Activated gamma-delta T cell treated with Interleukin-2 at 50 U/mL for 16 hours (primary cell): ENCODE data around the gene WDR86.

Source experiments
- DNase-seq: peaks from one replicate; pipeline ENCODE4 v3.0.0-alpha.2; 2020

Gene WDR86

GRCh38 chr7:151405588-151405987 lies 4.2 kb downstream of the WDR86 start:
- no peak for DNase-seq

- DNase-seq, result no peak
These were observed 4.8 kb downstream of the WDR86 start for GRCh38 chr7:151405056-151405455.

GRCh38 chr7:151404216-151405011 lies 5.4 kb downstream of the WDR86 start:
- no peak for DNase-seq

- no peak for DNase-seq
These were observed 6.1 kb downstream of the WDR86 start for GRCh38 chr7:151403764-151404163.

GRCh38 chr7:151402029-151402835 lies 7.6 kb downstream of the WDR86 start:
- DNase-seq, result no peak

- DNase-seq, result no peak
These were observed 9.1 kb downstream of the WDR86 start for GRCh38 chr7:151400626-151401315.

GRCh38 chr7:151399906-151400305 lies 9.9 kb downstream of the WDR86 start:
- no peak for DNase-seq

- DNase-seq, result no peak
These were observed 10.6 kb downstream of the WDR86 start for GRCh38 chr7:151399305-151399601.

GRCh38 chr7:151398446-151399304 lies 11.2 kb downstream of the WDR86 start:
- no peak for DNase-seq

- no peak for DNase-seq
These were observed 12.8 kb downstream of the WDR86 start for GRCh38 chr7:151397026-151397425.

GRCh38 chr7:151396328-151396970 lies 13.4 kb downstream of the WDR86 start:
- DNase-seq, result no peak

GRCh38 chr7:151395036-151395367 lies 14.8 kb downstream of the WDR86 start:
- no peak for DNase-seq

- DNase-seq, result no peak
These were observed 15.5 kb downstream of the WDR86 start for GRCh38 chr7:151394076-151395035.

- DNase-seq, result no peak
These were observed 16.5 kb downstream of the WDR86 start for GRCh38 chr7:151393031-151393977.

GRCh38 chr7:151392426-151392825 lies 17.4 kb downstream of the WDR86 start:
- no peak for DNase-seq

- no peak for DNase-seq
These were observed 17.8 kb downstream of the WDR86 start for GRCh38 chr7:151392002-151392401.

GRCh38 chr7:151391358-151391730 lies 18.5 kb downstream of the WDR86 start:
- DNase-seq, result no peak

- DNase-seq, result no peak
These were observed 19.1 kb downstream of the WDR86 start for GRCh38 chr7:151390598-151391357.
